ENCODE data around the gene WLS.

GRCh38 chr1:68166348-68166747 is 66.0 kb downstream of the WLS start:
- TF ChIP-seq CTCF (IDR thresholded peaks at IDR 0.05) = no peak
- no peak for TF ChIP-seq POLR2A (IDR thresholded peaks at IDR 0.05)
- TF ChIP-seq POLR2AphosphoS5 (IDR thresholded peaks at IDR 0.05; ENCODE audit: insufficient read depth in 1 of 2, low read depth in 1 of 2) = no peak

Data from vagina (tissue), 2 donors.